Measurements from ENCODE around the gene EXOC3L2.

EXOC3L2 gene

GRCh38 chr19:45211751-45212381 lies 33.3 kb downstream of the EXOC3L2 start:
- ATAC-seq (replicated peaks; ENCODE audit: extremely low read depth, poor library complexity, severe bottlenecking) (no peak), DNase-seq (ENCODE audit: low spot score in 2 of 2) (no peak)
- H3K4me3 Mint-ChIP-seq = no peak overlapping the region

GRCh38 chr19:45206328-45206727 lies 38.9 kb downstream of the EXOC3L2 start:
- ATAC-seq (replicated peaks; ENCODE audit: extremely low read depth, poor library complexity, severe bottlenecking) (no peak), DNase-seq (ENCODE audit: low spot score in 2 of 2) (no peak)
- peaks cover 2% of the 10 kb centered on the region for H3K36me3 Mint-ChIP-seq (ENCODE audit: insufficient read depth)
- H3K9me3 Mint-ChIP-seq = no peaks in the 10 kb centered on the region
- no peaks in the 10 kb centered on the region for H3K27me3 Mint-ChIP-seq
- H3K27ac Mint-ChIP-seq (ENCODE audit: low read depth) = no peak overlapping the region
- no peak overlapping the region for H3K4me3 Mint-ChIP-seq
- peaks cover 7% of the 10 kb centered on the region for H3K4me1 Mint-ChIP-seq

More at GRCh38 chr19:45211751-45212381, 33.3 kb downstream of the EXOC3L2 start:
- Mint-ChIP-seq H3K4me1 (peaks cover 7% of the 10 kb centered on the region), H3K27ac (ENCODE audit: low read depth) (no peak overlapping the region), H3K27me3 (peaks cover 25% of the 10 kb centered on the region), H3K9me3 (no peaks in the 10 kb centered on the region), H3K36me3 (ENCODE audit: insufficient read depth) (peaks cover 2% of the 10 kb centered on the region)

- Mint-ChIP-seq H3K27me3 (no peaks in the 10 kb centered on the region), H3K4me3 (no peak overlapping the region), H3K4me1 (peaks cover 7% of the 10 kb centered on the region), H3K36me3 (ENCODE audit: insufficient read depth) (peaks cover 2% of the 10 kb centered on the region), H3K9me3 (no peaks in the 10 kb centered on the region), H3K27ac (ENCODE audit: low read depth) (no peak overlapping the region)
- ATAC-seq (replicated peaks; ENCODE audit: extremely low read depth, poor library complexity, severe bottlenecking) (no peak), DNase-seq (ENCODE audit: low spot score in 2 of 2) (no peak)
These were observed 39.4 kb downstream of the EXOC3L2 start for GRCh38 chr19:45205810-45206209.

- no peaks in the 10 kb centered on the region for H3K9me3 Mint-ChIP-seq
- H3K4me1 Mint-ChIP-seq = no peaks in the 10 kb centered on the region
- no peaks in the 10 kb centered on the region for H3K36me3 Mint-ChIP-seq (ENCODE audit: insufficient read depth)
- no peaks in the 10 kb centered on the region for H3K27me3 Mint-ChIP-seq
- no peak overlapping the region for H3K4me3 Mint-ChIP-seq
- DNase-seq (ENCODE audit: low spot score in 2 of 2) (no peak), ATAC-seq (replicated peaks; ENCODE audit: extremely low read depth, poor library complexity, severe bottlenecking) (no peak)
- peak overlapping the region; percentile 30 for H3K27ac Mint-ChIP-seq (ENCODE audit: low read depth)
These were observed 42.6 kb downstream of the EXOC3L2 start for GRCh38 chr19:45202637-45203036.

- Mint-ChIP-seq H3K27me3 (no peaks in the 10 kb centered on the region), H3K9me3 (no peaks in the 10 kb centered on the region), H3K36me3 (ENCODE audit: insufficient read depth) (no peaks in the 10 kb centered on the region), H3K4me1 (no peaks in the 10 kb centered on the region), H3K27ac (ENCODE audit: low read depth) (peak overlapping the region; percentile 42), H3K4me3 (no peak overlapping the region)
- no peak for ATAC-seq (replicated peaks; ENCODE audit: extremely low read depth, poor library complexity, severe bottlenecking)
- no peak for DNase-seq (ENCODE audit: low spot score in 2 of 2)
These were observed 44.6 kb downstream of the EXOC3L2 start for GRCh38 chr19:45200568-45200967.

- H3K4me1 Mint-ChIP-seq = no peaks in the 10 kb centered on the region
- peaks cover under 1% of the 10 kb centered on the region for H3K36me3 Mint-ChIP-seq (ENCODE audit: insufficient read depth)
- DNase-seq (ENCODE audit: low spot score in 2 of 2) (no peak), ATAC-seq (replicated peaks; ENCODE audit: extremely low read depth, poor library complexity, severe bottlenecking) (no peak)
- no peaks in the 10 kb centered on the region for H3K9me3 Mint-ChIP-seq
- H3K27ac Mint-ChIP-seq (ENCODE audit: low read depth) = no peak overlapping the region
- H3K4me3 Mint-ChIP-seq = no peak overlapping the region
- no peaks in the 10 kb centered on the region for H3K27me3 Mint-ChIP-seq
These were observed 49.4 kb downstream of the EXOC3L2 start for GRCh38 chr19:45195764-45196163.

GRCh38 chr19:45191375-45191774 lies 53.8 kb downstream of the EXOC3L2 start:
- Mint-ChIP-seq H3K27ac (ENCODE audit: low read depth) (no peak overlapping the region), H3K9me3 (no peaks in the 10 kb centered on the region), H3K27me3 (no peaks in the 10 kb centered on the region), H3K36me3 (ENCODE audit: insufficient read depth) (peaks cover 1% of the 10 kb centered on the region), H3K4me3 (no peak overlapping the region), H3K4me1 (peaks cover 5% of the 10 kb centered on the region)
- ATAC-seq (replicated peaks; ENCODE audit: extremely low read depth, poor library complexity, severe bottlenecking) = no peak
- no peak for DNase-seq (ENCODE audit: low spot score in 2 of 2)

- Mint-ChIP-seq H3K27me3 (no peaks in the 10 kb centered on the region), H3K36me3 (ENCODE audit: insufficient read depth) (peaks cover 1% of the 10 kb centered on the region), H3K4me1 (peaks cover 9% of the 10 kb centered on the region), H3K9me3 (no peaks in the 10 kb centered on the region), H3K4me3 (no peak overlapping the region), H3K27ac (ENCODE audit: low read depth) (no peak overlapping the region)
- ATAC-seq (replicated peaks; ENCODE audit: extremely low read depth, poor library complexity, severe bottlenecking) (no peak), DNase-seq (ENCODE audit: low spot score in 2 of 2) (no peak)
These were observed 55.2 kb downstream of the EXOC3L2 start for GRCh38 chr19:45189971-45190370.

GRCh38 chr19:45187421-45188100 lies 57.6 kb downstream of the EXOC3L2 start:
- ATAC-seq (replicated peaks; ENCODE audit: extremely low read depth, poor library complexity, severe bottlenecking) (peak; percentile 58), DNase-seq (ENCODE audit: low spot score in 2 of 2) (no peak)
- H3K27ac Mint-ChIP-seq (ENCODE audit: low read depth) = no peak overlapping the region
- H3K4me3 Mint-ChIP-seq = no peak overlapping the region
- peaks cover 17% of the 10 kb centered on the region for H3K4me1 Mint-ChIP-seq
- H3K9me3 Mint-ChIP-seq = no peaks in the 10 kb centered on the region
- peaks cover 4% of the 10 kb centered on the region for H3K36me3 Mint-ChIP-seq (ENCODE audit: insufficient read depth)
- H3K27me3 Mint-ChIP-seq = no peaks in the 10 kb centered on the region

- Mint-ChIP-seq H3K4me1 (peaks cover 20% of the 10 kb centered on the region), H3K9me3 (no peaks in the 10 kb centered on the region)
- ATAC-seq (replicated peaks; ENCODE audit: extremely low read depth, poor library complexity, severe bottlenecking) = no peak
These were observed 58.5 kb downstream of the EXOC3L2 start for GRCh38 chr19:45186509-45187334.

GRCh38 chr19:45184115-45184514 lies 61.1 kb downstream of the EXOC3L2 start:
- no peak for DNase-seq (ENCODE audit: low spot score in 2 of 2)
- H3K36me3 Mint-ChIP-seq (ENCODE audit: insufficient read depth) = peaks cover 14% of the 10 kb centered on the region
- no peak for ATAC-seq (replicated peaks; ENCODE audit: extremely low read depth, poor library complexity, severe bottlenecking)
- no peaks in the 10 kb centered on the region for H3K27me3 Mint-ChIP-seq
- peaks cover 35% of the 10 kb centered on the region for H3K4me1 Mint-ChIP-seq
- no peak overlapping the region for H3K27ac Mint-ChIP-seq (ENCODE audit: low read depth)
- no peak overlapping the region for H3K4me3 Mint-ChIP-seq
- no peaks in the 10 kb centered on the region for H3K9me3 Mint-ChIP-seq

More at GRCh38 chr19:45186509-45187334, 58.5 kb downstream of the EXOC3L2 start:
- Mint-ChIP-seq H3K27me3 (no peaks in the 10 kb centered on the region), H3K4me3 (no peak overlapping the region), H3K36me3 (ENCODE audit: insufficient read depth) (peaks cover 7% of the 10 kb centered on the region), H3K27ac (ENCODE audit: low read depth) (no peak overlapping the region)
- no peak for DNase-seq (ENCODE audit: low spot score in 2 of 2)

- DNase-seq (ENCODE audit: low spot score in 2 of 2) (no peak), ATAC-seq (replicated peaks; ENCODE audit: extremely low read depth, poor library complexity, severe bottlenecking) (no peak)
- Mint-ChIP-seq H3K27ac (ENCODE audit: low read depth) (no peak overlapping the region), H3K4me3 (no peak overlapping the region), H3K36me3 (ENCODE audit: insufficient read depth) (peaks cover 26% of the 10 kb centered on the region), H3K27me3 (no peaks in the 10 kb centered on the region), H3K9me3 (no peaks in the 10 kb centered on the region), H3K4me1 (peaks cover 35% of the 10 kb centered on the region)
These were observed 62.4 kb downstream of the EXOC3L2 start for GRCh38 chr19:45182758-45183157.
